ENCODE measurements around the gene CACNG4.

DNA sequence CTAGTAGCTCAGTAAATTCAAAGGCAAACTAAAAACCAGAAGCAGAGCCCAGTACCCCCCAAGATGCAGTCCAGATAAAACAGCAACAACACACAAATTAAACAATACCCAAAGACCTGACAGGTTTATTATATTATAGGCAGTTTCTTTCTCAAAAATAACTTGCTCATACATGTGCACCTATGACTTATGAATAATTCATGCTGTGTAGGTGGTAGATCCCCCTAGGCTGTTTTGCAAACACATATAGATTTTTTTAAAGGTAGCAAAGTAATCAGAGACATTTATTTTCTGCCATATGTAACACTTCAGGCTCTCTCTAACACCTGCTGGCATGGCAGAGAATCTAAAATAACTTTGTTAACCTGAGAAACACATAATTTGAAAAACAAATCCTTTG is 107.1 kb downstream of the CACNG4 start:
- TF ChIP-seq, protein P1, sequence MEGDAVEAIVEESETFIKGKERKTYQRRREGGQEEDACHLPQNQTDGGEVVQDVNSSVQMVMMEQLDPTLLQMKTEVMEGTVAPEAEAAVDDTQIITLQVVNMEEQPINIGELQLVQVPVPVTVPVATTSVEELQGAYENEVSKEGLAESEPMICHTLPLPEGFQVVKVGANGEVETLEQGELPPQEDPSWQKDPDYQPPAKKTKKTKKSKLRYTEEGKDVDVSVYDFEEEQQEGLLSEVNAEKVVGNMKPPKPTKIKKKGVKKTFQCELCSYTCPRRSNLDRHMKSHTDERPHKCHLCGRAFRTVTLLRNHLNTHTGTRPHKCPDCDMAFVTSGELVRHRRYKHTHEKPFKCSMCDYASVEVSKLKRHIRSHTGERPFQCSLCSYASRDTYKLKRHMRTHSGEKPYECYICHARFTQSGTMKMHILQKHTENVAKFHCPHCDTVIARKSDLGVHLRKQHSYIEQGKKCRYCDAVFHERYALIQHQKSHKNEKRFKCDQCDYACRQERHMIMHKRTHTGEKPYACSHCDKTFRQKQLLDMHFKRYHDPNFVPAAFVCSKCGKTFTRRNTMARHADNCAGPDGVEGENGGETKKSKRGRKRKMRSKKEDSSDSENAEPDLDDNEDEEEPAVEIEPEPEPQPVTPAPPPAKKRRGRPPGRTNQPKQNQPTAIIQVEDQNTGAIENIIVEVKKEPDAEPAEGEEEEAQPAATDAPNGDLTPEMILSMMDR (IDR thresholded peaks at IDR 0.05) = no peak
- no peak for TF ChIP-seq POLR2AphosphoS5 (IDR thresholded peaks at IDR 0.05; ENCODE audit: low read depth, low read length)
- TF ChIP-seq, protein P2, sequence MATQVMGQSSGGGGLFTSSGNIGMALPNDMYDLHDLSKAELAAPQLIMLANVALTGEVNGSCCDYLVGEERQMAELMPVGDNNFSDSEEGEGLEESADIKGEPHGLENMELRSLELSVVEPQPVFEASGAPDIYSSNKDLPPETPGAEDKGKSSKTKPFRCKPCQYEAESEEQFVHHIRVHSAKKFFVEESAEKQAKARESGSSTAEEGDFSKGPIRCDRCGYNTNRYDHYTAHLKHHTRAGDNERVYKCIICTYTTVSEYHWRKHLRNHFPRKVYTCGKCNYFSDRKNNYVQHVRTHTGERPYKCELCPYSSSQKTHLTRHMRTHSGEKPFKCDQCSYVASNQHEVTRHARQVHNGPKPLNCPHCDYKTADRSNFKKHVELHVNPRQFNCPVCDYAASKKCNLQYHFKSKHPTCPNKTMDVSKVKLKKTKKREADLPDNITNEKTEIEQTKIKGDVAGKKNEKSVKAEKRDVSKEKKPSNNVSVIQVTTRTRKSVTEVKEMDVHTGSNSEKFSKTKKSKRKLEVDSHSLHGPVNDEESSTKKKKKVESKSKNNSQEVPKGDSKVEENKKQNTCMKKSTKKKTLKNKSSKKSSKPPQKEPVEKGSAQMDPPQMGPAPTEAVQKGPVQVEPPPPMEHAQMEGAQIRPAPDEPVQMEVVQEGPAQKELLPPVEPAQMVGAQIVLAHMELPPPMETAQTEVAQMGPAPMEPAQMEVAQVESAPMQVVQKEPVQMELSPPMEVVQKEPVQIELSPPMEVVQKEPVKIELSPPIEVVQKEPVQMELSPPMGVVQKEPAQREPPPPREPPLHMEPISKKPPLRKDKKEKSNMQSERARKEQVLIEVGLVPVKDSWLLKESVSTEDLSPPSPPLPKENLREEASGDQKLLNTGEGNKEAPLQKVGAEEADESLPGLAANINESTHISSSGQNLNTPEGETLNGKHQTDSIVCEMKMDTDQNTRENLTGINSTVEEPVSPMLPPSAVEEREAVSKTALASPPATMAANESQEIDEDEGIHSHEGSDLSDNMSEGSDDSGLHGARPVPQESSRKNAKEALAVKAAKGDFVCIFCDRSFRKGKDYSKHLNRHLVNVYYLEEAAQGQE (IDR thresholded peaks at IDR 0.05; ENCODE audit: insufficient read depth in 1 of 2, low read depth in 2 of 2, low read length in 1 of 2) = no peak

Measured in Panc1 (cell line).